Measurements from ENCODE around the gene GCSAM.

GCSAM gene

GRCh38 chr3:112132975-112133448 lies at the start of gene GCSAM:
TSS of gene GCSAM (minus strand) at chr3:112133248. CDS start at chr3:112133120, 128 bp downstream.
- Histone ChIP-seq H3K9ac (ENCODE audit: low read length in 5 of 5) (no peak within 1 kb of the TSS), H3K36me3 (ENCODE audit: control insufficient read depth in 5 of 5, insufficient read depth in 5 of 5, low read length in 5 of 5) (no peaks in the 10 kb centered on the region), H3K9me3 (ENCODE audit: control insufficient read depth in 5 of 5, low read length in 5 of 5) (no peaks in the 10 kb centered on the region), H3K27ac (ENCODE audit: low read depth, low read length) (no peak within 1 kb of the TSS), H3K27me3 (ENCODE audit: control insufficient read depth in 5 of 5, insufficient read depth in 4 of 5, low read length in 5 of 5) (no peaks in the 10 kb centered on the region), H3K4me1 (ENCODE audit: control insufficient read depth in 5 of 5, insufficient read depth in 5 of 5, low read length in 5 of 5) (peaks cover 0 to 7% (median 0%) of the 10 kb centered on the region in 5 donors), H3K4me3 (ENCODE audit: low read depth in 1 of 5, low read length in 5 of 5) (no peak within 1 kb of the TSS)

- Histone ChIP-seq H3K4me3 (ENCODE audit: low read depth in 1 of 5, low read length in 5 of 5) (no peak overlapping the region), H3K36me3 (ENCODE audit: control insufficient read depth in 5 of 5, insufficient read depth in 5 of 5, low read length in 5 of 5) (no peaks in the 10 kb centered on the region), H3K4me1 (ENCODE audit: control insufficient read depth in 5 of 5, insufficient read depth in 5 of 5, low read length in 5 of 5) (no peaks in the 10 kb centered on the region), H3K27me3 (ENCODE audit: control insufficient read depth in 5 of 5, insufficient read depth in 4 of 5, low read length in 5 of 5) (no peaks in the 10 kb centered on the region), H3K27ac (ENCODE audit: low read depth, low read length) (no peak overlapping the region), H3K9ac (ENCODE audit: low read length in 5 of 5) (no peak overlapping the region), H3K9me3 (ENCODE audit: control insufficient read depth in 5 of 5, low read length in 5 of 5) (no peaks in the 10 kb centered on the region)
Observed at GRCh38 chr3:112175646-112176045, 42.6 kb upstream of the GCSAM start.

- no peak overlapping the region for H3K9ac ChIP-seq (ENCODE audit: low read length in 5 of 5)
Observed at GRCh38 chr3:112175037-112175436, 42.0 kb upstream of the GCSAM start.

GRCh38 chr3:112171144-112171543 lies 38.1 kb upstream of the GCSAM start:
- no peaks in the 10 kb centered on the region for H3K27me3 ChIP-seq (ENCODE audit: control insufficient read depth in 5 of 5, insufficient read depth in 4 of 5, low read length in 5 of 5)
- H3K4me3 ChIP-seq (ENCODE audit: low read depth in 1 of 5, low read length in 5 of 5): no peak overlapping the region
- no peak overlapping the region for H3K9ac ChIP-seq (ENCODE audit: low read length in 5 of 5)
- H3K9me3 ChIP-seq (ENCODE audit: control insufficient read depth in 5 of 5, low read length in 5 of 5): peaks cover 0 to under 1% (median 0%) of the 10 kb centered on the region in 5 donors
- no peak overlapping the region for H3K27ac ChIP-seq (ENCODE audit: low read depth, low read length)
- no peaks in the 10 kb centered on the region for H3K4me1 ChIP-seq (ENCODE audit: control insufficient read depth in 5 of 5, insufficient read depth in 5 of 5, low read length in 5 of 5)
- H3K36me3 ChIP-seq (ENCODE audit: control insufficient read depth in 5 of 5, insufficient read depth in 5 of 5, low read length in 5 of 5): no peaks in the 10 kb centered on the region

More at GRCh38 chr3:112175037-112175436, 42.0 kb upstream of the GCSAM start:
- H3K27me3 ChIP-seq (ENCODE audit: control insufficient read depth in 5 of 5, insufficient read depth in 4 of 5, low read length in 5 of 5): no peaks in the 10 kb centered on the region
- H3K36me3 ChIP-seq (ENCODE audit: control insufficient read depth in 5 of 5, insufficient read depth in 5 of 5, low read length in 5 of 5): no peaks in the 10 kb centered on the region
- H3K27ac ChIP-seq (ENCODE audit: low read depth, low read length): no peak overlapping the region
- H3K9me3 ChIP-seq (ENCODE audit: control insufficient read depth in 5 of 5, low read length in 5 of 5): no peaks in the 10 kb centered on the region
- H3K4me1 ChIP-seq (ENCODE audit: control insufficient read depth in 5 of 5, insufficient read depth in 5 of 5, low read length in 5 of 5): no peaks in the 10 kb centered on the region
- no peak overlapping the region for H3K4me3 ChIP-seq (ENCODE audit: low read depth in 1 of 5, low read length in 5 of 5)

GRCh38 chr3:112170046-112170445 lies 37.0 kb upstream of the GCSAM start:
- no peaks in the 10 kb centered on the region for H3K36me3 ChIP-seq (ENCODE audit: control insufficient read depth in 5 of 5, insufficient read depth in 5 of 5, low read length in 5 of 5)
- H3K9ac ChIP-seq (ENCODE audit: low read length in 5 of 5): no peak overlapping the region
- no peak overlapping the region for H3K27ac ChIP-seq (ENCODE audit: low read depth, low read length)
- H3K4me3 ChIP-seq (ENCODE audit: low read depth in 1 of 5, low read length in 5 of 5): no peak overlapping the region
- H3K4me1 ChIP-seq (ENCODE audit: control insufficient read depth in 5 of 5, insufficient read depth in 5 of 5, low read length in 5 of 5): no peaks in the 10 kb centered on the region
- H3K27me3 ChIP-seq (ENCODE audit: control insufficient read depth in 5 of 5, insufficient read depth in 4 of 5, low read length in 5 of 5): no peaks in the 10 kb centered on the region
- peaks cover 0 to 7% (median 0%) of the 10 kb centered on the region in 5 donors for H3K9me3 ChIP-seq (ENCODE audit: control insufficient read depth in 5 of 5, low read length in 5 of 5)

GRCh38 chr3:112167758-112168157 lies 34.7 kb upstream of the GCSAM start:
- no peak overlapping the region for H3K27ac ChIP-seq (ENCODE audit: low read depth, low read length)
- no peak overlapping the region for H3K4me3 ChIP-seq (ENCODE audit: low read depth in 1 of 5, low read length in 5 of 5)
- H3K36me3 ChIP-seq (ENCODE audit: control insufficient read depth in 5 of 5, insufficient read depth in 5 of 5, low read length in 5 of 5): no peaks in the 10 kb centered on the region
- H3K4me1 ChIP-seq (ENCODE audit: control insufficient read depth in 5 of 5, insufficient read depth in 5 of 5, low read length in 5 of 5): no peaks in the 10 kb centered on the region
- peaks cover 0 to 7% (median 0%) of the 10 kb centered on the region in 5 donors for H3K9me3 ChIP-seq (ENCODE audit: control insufficient read depth in 5 of 5, low read length in 5 of 5)
- H3K9ac ChIP-seq (ENCODE audit: low read length in 5 of 5): no peak overlapping the region
- H3K27me3 ChIP-seq (ENCODE audit: control insufficient read depth in 5 of 5, insufficient read depth in 4 of 5, low read length in 5 of 5): no peaks in the 10 kb centered on the region

- no peak overlapping the region for H3K27ac ChIP-seq (ENCODE audit: low read depth, low read length)
- no peaks in the 10 kb centered on the region for H3K4me1 ChIP-seq (ENCODE audit: control insufficient read depth in 5 of 5, insufficient read depth in 5 of 5, low read length in 5 of 5)
- no peaks in the 10 kb centered on the region for H3K27me3 ChIP-seq (ENCODE audit: control insufficient read depth in 5 of 5, insufficient read depth in 4 of 5, low read length in 5 of 5)
- H3K36me3 ChIP-seq (ENCODE audit: control insufficient read depth in 5 of 5, insufficient read depth in 5 of 5, low read length in 5 of 5): no peaks in the 10 kb centered on the region
- no peak overlapping the region for H3K4me3 ChIP-seq (ENCODE audit: low read depth in 1 of 5, low read length in 5 of 5)
- peaks cover 0 to 22% (median 15%) of the 10 kb centered on the region in 5 donors for H3K9me3 ChIP-seq (ENCODE audit: control insufficient read depth in 5 of 5, low read length in 5 of 5)
- no peak overlapping the region for H3K9ac ChIP-seq (ENCODE audit: low read length in 5 of 5)
Observed at GRCh38 chr3:112149136-112149535, 16.1 kb upstream of the GCSAM start.

- H3K4me1 ChIP-seq (ENCODE audit: control insufficient read depth in 5 of 5, insufficient read depth in 5 of 5, low read length in 5 of 5): no peaks in the 10 kb centered on the region
- H3K9me3 ChIP-seq (ENCODE audit: control insufficient read depth in 5 of 5, low read length in 5 of 5): peaks cover 0 to 12% (median 4%) of the 10 kb centered on the region in 5 donors
- no peak overlapping the region for H3K4me3 ChIP-seq (ENCODE audit: low read depth in 1 of 5, low read length in 5 of 5)
- H3K9ac ChIP-seq (ENCODE audit: low read length in 5 of 5): no peak overlapping the region
- H3K27me3 ChIP-seq (ENCODE audit: control insufficient read depth in 5 of 5, insufficient read depth in 4 of 5, low read length in 5 of 5): no peaks in the 10 kb centered on the region
- H3K36me3 ChIP-seq (ENCODE audit: control insufficient read depth in 5 of 5, insufficient read depth in 5 of 5, low read length in 5 of 5): no peaks in the 10 kb centered on the region
- no peak overlapping the region for H3K27ac ChIP-seq (ENCODE audit: low read depth, low read length)
Observed at GRCh38 chr3:112143689-112144088, 10.6 kb upstream of the GCSAM start.

GRCh38 chr3:112143251-112143650 lies 10.2 kb upstream of the GCSAM start:
- H3K9me3 ChIP-seq (ENCODE audit: control insufficient read depth in 5 of 5, low read length in 5 of 5): peaks cover 0 to 12% (median 0%) of the 10 kb centered on the region in 5 donors
- no peak overlapping the region for H3K4me3 ChIP-seq (ENCODE audit: low read depth in 1 of 5, low read length in 5 of 5)
- no peak overlapping the region for H3K27ac ChIP-seq (ENCODE audit: low read depth, low read length)
- no peaks in the 10 kb centered on the region for H3K36me3 ChIP-seq (ENCODE audit: control insufficient read depth in 5 of 5, insufficient read depth in 5 of 5, low read length in 5 of 5)
- no peak overlapping the region for H3K9ac ChIP-seq (ENCODE audit: low read length in 5 of 5)
- no peaks in the 10 kb centered on the region for H3K27me3 ChIP-seq (ENCODE audit: control insufficient read depth in 5 of 5, insufficient read depth in 4 of 5, low read length in 5 of 5)
- H3K4me1 ChIP-seq (ENCODE audit: control insufficient read depth in 5 of 5, insufficient read depth in 5 of 5, low read length in 5 of 5): no peaks in the 10 kb centered on the region

- H3K4me3 ChIP-seq (ENCODE audit: low read depth in 1 of 5, low read length in 5 of 5): no peak overlapping the region
- H3K9me3 ChIP-seq (ENCODE audit: control insufficient read depth in 5 of 5, low read length in 5 of 5): peaks cover 0 to 9% (median 0%) of the 10 kb centered on the region in 5 donors
- H3K27me3 ChIP-seq (ENCODE audit: control insufficient read depth in 5 of 5, insufficient read depth in 4 of 5, low read length in 5 of 5): no peaks in the 10 kb centered on the region
- no peaks in the 10 kb centered on the region for H3K36me3 ChIP-seq (ENCODE audit: control insufficient read depth in 5 of 5, insufficient read depth in 5 of 5, low read length in 5 of 5)
- H3K4me1 ChIP-seq (ENCODE audit: control insufficient read depth in 5 of 5, insufficient read depth in 5 of 5, low read length in 5 of 5): peaks cover 0 to 3% (median 0%) of the 10 kb centered on the region in 5 donors
- H3K9ac ChIP-seq (ENCODE audit: low read length in 5 of 5): no peak overlapping the region
- no peak overlapping the region for H3K27ac ChIP-seq (ENCODE audit: low read depth, low read length)
Observed at GRCh38 chr3:112141293-112141692, 8.2 kb upstream of the GCSAM start.
